NCI-H1092 treated with DMSO at 0.1 percent for 48 hours (cell line): ENCODE measurements around the gene REELD1.

Experiments used
- DNase-seq: peaks from one replicate; lab custom pipeline; 2025; lab: John Stamatoyannopoulos, UW

REELD1 gene

GRCh38 chr4:146224326-146224966, 10.1 kb downstream of the REELD1 start:
- DNase-seq: no peak

GRCh38 chr4:146229406-146229805, 15.1 kb downstream of the REELD1 start:
- no peak for DNase-seq

- no peak for DNase-seq
These were observed 17.9 kb downstream of the REELD1 start for GRCh38 chr4:146232131-146232722.

- DNase-seq: no peak
These were observed 21.4 kb downstream of the REELD1 start for GRCh38 chr4:146235654-146236177.

GRCh38 chr4:146236216-146236615, 21.9 kb downstream of the REELD1 start:
- no peak for DNase-seq

GRCh38 chr4:146237092-146237491, 22.8 kb downstream of the REELD1 start:
- no peak for DNase-seq

GRCh38 chr4:146238107-146238506, 23.8 kb downstream of the REELD1 start:
- no peak for DNase-seq

- no peak for DNase-seq
These were observed 29.0 kb downstream of the REELD1 start for GRCh38 chr4:146243141-146243882.

GRCh38 chr4:146243883-146244277, 29.5 kb downstream of the REELD1 start:
- no peak for DNase-seq

- DNase-seq: no peak
These were observed 30.2 kb downstream of the REELD1 start for GRCh38 chr4:146244496-146244895.

- no peak for DNase-seq
These were observed 30.9 kb downstream of the REELD1 start for GRCh38 chr4:146245246-146245645.

GRCh38 chr4:146245850-146246249, 31.5 kb downstream of the REELD1 start:
- no peak for DNase-seq

GRCh38 chr4:146246381-146246780, 32.0 kb downstream of the REELD1 start:
- DNase-seq: no peak

- no peak for DNase-seq
These were observed 33.0 kb downstream of the REELD1 start for GRCh38 chr4:146247356-146247755.

- no peak for DNase-seq
These were observed 38.8 kb downstream of the REELD1 start for GRCh38 chr4:146252969-146253611.

- DNase-seq: no peak
These were observed 41.1 kb downstream of the REELD1 start for GRCh38 chr4:146255463-146255862.

- no peak for DNase-seq
These were observed 41.5 kb downstream of the REELD1 start for GRCh38 chr4:146255874-146256273.

GRCh38 chr4:146256328-146256727, 42.0 kb downstream of the REELD1 start:
- no peak for DNase-seq

GRCh38 chr4:146257511-146257910, 43.2 kb downstream of the REELD1 start:
- DNase-seq: no peak

- no peak for DNase-seq
These were observed 46.2 kb downstream of the REELD1 start for GRCh38 chr4:146260521-146260920.

- DNase-seq: no peak
These were observed 46.7 kb downstream of the REELD1 start for GRCh38 chr4:146261041-146261440.

- DNase-seq: no peak
These were observed 49.5 kb downstream of the REELD1 start for GRCh38 chr4:146263793-146264192.
